Fibroblast of lung (primary cell): ENCODE measurements around the gene LELP1.

Experiments
- EZH2 ChIP-seq: IDR thresholded peaks from 2 replicates; pipeline ENCODE4 v1.5.1; 2012; ENCODE audit warnings: low read length, control low read depth, mild to moderate bottlenecking; ENCODE audit errors: missing control alignments
- TF ChIP-seq, protein P1 (sequence below), 2 donors: IDR thresholded peaks in 1 of 2; conservative IDR thresholded peaks in 1 of 2; 1 replicate in 1 of 2; 2 replicates in 1 of 2; pipeline ENCODE4 v1.5.1; 2011 to 2012; ENCODE audit warnings: low read length in 2 of 2, control low read depth in 1 of 2, inconsistent platforms in 1 of 2, low read depth in 1 of 2, mild to moderate bottlenecking in 1 of 2

DNA sequence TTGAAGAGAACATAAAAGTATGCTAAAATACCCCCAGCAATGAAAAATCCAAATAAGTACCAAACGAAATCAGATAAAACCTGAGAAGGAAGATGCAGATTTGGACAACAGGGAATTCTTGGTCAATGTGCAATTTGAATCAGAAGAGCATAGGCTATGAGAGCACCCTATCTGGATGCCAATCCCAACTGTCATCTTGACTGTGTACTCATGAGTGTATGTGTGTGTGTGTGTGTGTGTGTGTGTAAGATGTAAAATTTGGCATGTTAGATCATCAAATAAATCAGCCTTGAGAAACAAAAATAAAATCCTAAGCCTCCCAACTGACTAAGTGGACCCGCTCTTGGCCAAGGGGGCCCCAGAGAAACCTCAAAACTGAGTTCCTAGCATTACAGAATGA is 34.5 kb upstream of the LELP1 start:
- TF ChIP-seq EZH2 = no peak
- TF ChIP-seq, protein P1, sequence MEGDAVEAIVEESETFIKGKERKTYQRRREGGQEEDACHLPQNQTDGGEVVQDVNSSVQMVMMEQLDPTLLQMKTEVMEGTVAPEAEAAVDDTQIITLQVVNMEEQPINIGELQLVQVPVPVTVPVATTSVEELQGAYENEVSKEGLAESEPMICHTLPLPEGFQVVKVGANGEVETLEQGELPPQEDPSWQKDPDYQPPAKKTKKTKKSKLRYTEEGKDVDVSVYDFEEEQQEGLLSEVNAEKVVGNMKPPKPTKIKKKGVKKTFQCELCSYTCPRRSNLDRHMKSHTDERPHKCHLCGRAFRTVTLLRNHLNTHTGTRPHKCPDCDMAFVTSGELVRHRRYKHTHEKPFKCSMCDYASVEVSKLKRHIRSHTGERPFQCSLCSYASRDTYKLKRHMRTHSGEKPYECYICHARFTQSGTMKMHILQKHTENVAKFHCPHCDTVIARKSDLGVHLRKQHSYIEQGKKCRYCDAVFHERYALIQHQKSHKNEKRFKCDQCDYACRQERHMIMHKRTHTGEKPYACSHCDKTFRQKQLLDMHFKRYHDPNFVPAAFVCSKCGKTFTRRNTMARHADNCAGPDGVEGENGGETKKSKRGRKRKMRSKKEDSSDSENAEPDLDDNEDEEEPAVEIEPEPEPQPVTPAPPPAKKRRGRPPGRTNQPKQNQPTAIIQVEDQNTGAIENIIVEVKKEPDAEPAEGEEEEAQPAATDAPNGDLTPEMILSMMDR (conservative IDR thresholded peaks at IDR 0.05 in 1 of 2, IDR thresholded peaks at IDR 0.05 in 1 of 2; ENCODE audit: low read depth in 1 of 2, low read length in 2 of 2) = no peak
